H9 (cell line): ENCODE measurements around the gene EPB41L4A. TPM values are rescaled to one million over a fixed set of nuclear protein-coding genes. Genes with fewer than 3 reads are reported as not detected.

Source experiments
- DNase-seq: peaks from one replicate; pipeline ENCODE4 v3.0.0-alpha.2; 2017
- H2AFZ ChIP-seq: one replicate; pipeline ENCODE4 v1.6.1; 2013; ENCODE audit warnings: mild to moderate bottlenecking, low read length, control low read depth, moderate library complexity
- H2AK5ac ChIP-seq: 2 replicates; pipeline ENCODE4 v1.6.1; 2013; ENCODE audit warnings: low read length, control low read depth, mixed read lengths; ENCODE audit not compliant: insufficient read length
- H2BK120ac ChIP-seq: one replicate; pipeline ENCODE4 v1.6.1; 2013; ENCODE audit warnings: low read depth, mild to moderate bottlenecking, low read length, control low read depth, inconsistent platforms; ENCODE audit not compliant: poor library complexity, severe bottlenecking
- H2BK12ac ChIP-seq: 2 replicates; pipeline ENCODE4 v1.6.1; 2013; ENCODE audit warnings: low read length, control low read depth, mixed read lengths, low read depth; ENCODE audit not compliant: insufficient read length
- H2BK15ac ChIP-seq: 2 replicates; pipeline ENCODE4 v1.6.1; 2013; ENCODE audit warnings: low read depth, low read length, control low read depth
- H2BK20ac ChIP-seq: one replicate; pipeline ENCODE4 v1.6.1; 2013; ENCODE audit warnings: low read depth, mild to moderate bottlenecking, low read length, control low read depth, inconsistent platforms; ENCODE audit not compliant: poor library complexity, severe bottlenecking
- H2BK5ac ChIP-seq: 2 replicates; pipeline ENCODE4 v1.6.1; 2013; ENCODE audit warnings: low read length, control low read depth, mixed read lengths; ENCODE audit not compliant: insufficient read length
- H3K14ac ChIP-seq: 2 replicates; pipeline ENCODE4 v1.6.1; 2013; ENCODE audit warnings: low read length, control low read depth; ENCODE audit not compliant: insufficient read depth
- H3K18ac ChIP-seq: 2 replicates; pipeline ENCODE4 v1.6.1; 2013; ENCODE audit warnings: low read depth, mild to moderate bottlenecking, mixed read lengths, low read length, control low read depth; ENCODE audit not compliant: insufficient read length
- H3K23ac ChIP-seq: 2 replicates; pipeline ENCODE4 v1.6.1; 2013; ENCODE audit warnings: low read length, control low read depth, mixed read lengths, low read depth; ENCODE audit not compliant: insufficient read length
- H3K23me2 ChIP-seq: 2 replicates; pipeline ENCODE4 v1.6.1; 2013; ENCODE audit warnings: low read depth, mild to moderate bottlenecking, mixed read lengths, low read length, control low read depth; ENCODE audit not compliant: insufficient read length, poor library complexity, severe bottlenecking
- H3K27ac ChIP-seq: 2 replicates; pipeline ENCODE4 v1.5.1; 2013; ENCODE audit warnings: low read length, control low read depth, mixed read lengths, low read depth; ENCODE audit not compliant: insufficient read length
- H3K27me3 ChIP-seq: 2 replicates; pipeline ENCODE4 v1.6.1; 2013; ENCODE audit warnings: low read length, control low read depth, inconsistent platforms; ENCODE audit not compliant: insufficient read depth
- H3K4ac ChIP-seq: 2 replicates; pipeline ENCODE4 v1.6.1; 2013; ENCODE audit warnings: low read depth, mild to moderate bottlenecking, control low read depth, inconsistent platforms, low read length, moderate library complexity
- H3K4me1 ChIP-seq: 2 replicates; pipeline ENCODE4 v1.6.1; 2013; ENCODE audit warnings: low read length, control low read depth, inconsistent platforms; ENCODE audit not compliant: insufficient read depth
- H3K4me2 ChIP-seq: 2 replicates; pipeline ENCODE4 v1.6.1; 2013; ENCODE audit warnings: low read length, control low read depth, mixed read lengths; ENCODE audit not compliant: insufficient read length, insufficient read depth
- H3K56ac ChIP-seq: 2 replicates; pipeline ENCODE4 v1.6.1; 2013; ENCODE audit warnings: low read depth, mild to moderate bottlenecking, mixed read lengths, low read length, control low read depth; ENCODE audit not compliant: insufficient read length
- H3K79me1 ChIP-seq: 2 replicates; pipeline ENCODE4 v1.6.1; 2013; ENCODE audit warnings: low read depth, mild to moderate bottlenecking, moderate library complexity, low read length, control low read depth, inconsistent platforms; ENCODE audit not compliant: insufficient read depth, poor library complexity, severe bottlenecking
- H3K79me2 ChIP-seq: 2 replicates; pipeline ENCODE4 v1.6.1; 2013; ENCODE audit warnings: low read length, control low read depth, inconsistent platforms; ENCODE audit not compliant: insufficient read depth
- H3K9ac ChIP-seq: 2 replicates; pipeline ENCODE4 v1.6.1; 2013; ENCODE audit warnings: low read length, control low read depth, mixed read lengths; ENCODE audit not compliant: insufficient read length; ENCODE audit errors: extremely low read depth
- H3K9me3 ChIP-seq: one replicate; pipeline ENCODE4 v1.6.1; 2013; ENCODE audit warnings: low read depth, low read length, inconsistent platforms; ENCODE audit not compliant: control insufficient read depth
- H3T11ph ChIP-seq: one replicate; pipeline ENCODE4 v1.6.1; 2013; ENCODE audit warnings: mild to moderate bottlenecking, low read length, control low read depth, inconsistent platforms
- H4K20me1 ChIP-seq: one replicate; pipeline ENCODE4 v1.6.1; 2013; ENCODE audit not compliant: control insufficient read depth, insufficient read length, insufficient read depth
- H4K5ac ChIP-seq: 2 replicates; pipeline ENCODE4 v1.6.1; 2013; ENCODE audit warnings: low read depth, mild to moderate bottlenecking, mixed read lengths, low read length, control low read depth; ENCODE audit not compliant: insufficient read length
- H4K8ac ChIP-seq: replicated peaks from 2 replicates; pipeline ENCODE4 v1.6.1; 2013; ENCODE audit warnings: low read length, control low read depth, mixed read lengths, low read depth; ENCODE audit not compliant: insufficient read length
- H4K91ac ChIP-seq: 2 replicates; pipeline ENCODE4 v1.6.1; 2013; ENCODE audit warnings: low read depth, mild to moderate bottlenecking, moderate library complexity, mixed read lengths, low read length, control low read depth; ENCODE audit not compliant: insufficient read length
- H3K27ac Mint-ChIP-seq, 3 experiments: 2 replicates in 2 of 3; 3 replicates in 1 of 3; pipeline ENCODE4 v1.8.0; 2020 to 2021; ENCODE audit warnings: mixed read lengths in 3 of 3, mild to moderate bottlenecking in 1 of 3, moderate library complexity in 1 of 3
- H3K27me3 Mint-ChIP-seq: 2 replicates; pipeline ENCODE4 v1.8.0; 2021; ENCODE audit warnings: low read depth, mild to moderate bottlenecking, moderate library complexity, mixed read lengths
- H3K36me3 Mint-ChIP-seq, 3 experiments: 2 replicates in 2 of 3; 3 replicates in 1 of 3; pipeline ENCODE4 v1.8.0; 2020 to 2021; ENCODE audit warnings: low read depth in 3 of 3, mixed read lengths in 3 of 3; ENCODE audit not compliant: insufficient read depth in 1 of 3
- H3K4me1 Mint-ChIP-seq, 2 experiments: 2 replicates each; pipeline ENCODE4 v1.8.0; 2020; ENCODE audit warnings: mixed read lengths in 2 of 2
- H3K4me3 Mint-ChIP-seq, 2 experiments: 2 replicates in 1 of 2; 3 replicates in 1 of 2; pipeline ENCODE4 v1.8.0; 2020 to 2021; ENCODE audit warnings: mild to moderate bottlenecking in 2 of 2, mixed read lengths in 2 of 2, moderate library complexity in 1 of 2
- H3K9me3 Mint-ChIP-seq, 2 experiments: 2 replicates in 1 of 2; 3 replicates in 1 of 2; pipeline ENCODE4 v1.8.0; 2020; ENCODE audit warnings: mild to moderate bottlenecking in 2 of 2, mixed read lengths in 2 of 2, moderate library complexity in 1 of 2
- CTCF ChIP-seq: fragments of 200-600 bp; sonication (generic); conservative IDR thresholded peaks from 3 replicates; pipeline ENCODE4 v1.8.0; 2021; ENCODE audit warnings: antibody characterized with exemption, mild to moderate bottlenecking
- WGBS: extraction: QIAGEN DNeasy Blood & Tissue Kit; methylation state at CpG from one replicate; pipeline ENCODE4 v1.1.7; 2013; ENCODE audit warnings: missing lambda C conversion rate, low lambda C conversion rate, mixed read lengths; ENCODE audit not compliant: insufficient read length; ENCODE audit errors: extremely low coverage; 5-methylcytosine and 5-hydroxymethylcytosine counted together
- total RNA-seq: library from RNA; stranded (reverse); gene quantifications from 2 replicates; pipeline ENCODE4 v1.2.1, GENCODE V29; 2021

EPB41L4A gene
- total RNA-seq, 1 experiment from 2014 or later, result 4.9 TPM

GRCh38 chr5:112417931-112418658 lies 982 bp downstream of the EPB41L4A start:
- peak overlapping the region; percentile 84 for H3K4me2 ChIP-seq
- no peak overlapping the region for H3K18ac ChIP-seq
- no peak for DNase-seq
- H3K9me3 ChIP-seq, result no peaks in the 10 kb centered on the region
- H3K79me2 ChIP-seq, result no peaks in the 10 kb centered on the region
- WGBS, result no CpG with 5 or more reads among the region's 26 CpGs
- no peak overlapping the region for H3K27ac Mint-ChIP-seq
- H2AK5ac ChIP-seq, result no peak overlapping the region
- H3K9ac ChIP-seq, result peak overlapping the region; percentile 21
- H2AFZ ChIP-seq, result no peak overlapping the region
- H3K56ac ChIP-seq, result no peak overlapping the region
- no peak overlapping the region for H4K91ac ChIP-seq
- H2BK20ac ChIP-seq, result no peak overlapping the region
- no peaks in the 10 kb centered on the region for H3K36me3 Mint-ChIP-seq
- H3K27me3 Mint-ChIP-seq, result peaks cover 49% of the 10 kb centered on the region
- H2BK12ac ChIP-seq, result no peak overlapping the region
- no peaks in the 10 kb centered on the region for H3K4me1 ChIP-seq
- H3K79me1 ChIP-seq, result no peaks in the 10 kb centered on the region
- H4K5ac ChIP-seq, result no peak overlapping the region
- no peak overlapping the region for H2BK120ac ChIP-seq
- peak overlapping the region; percentile 80 to 88 for H3K4me3 Mint-ChIP-seq
- H3K14ac ChIP-seq, result no peak overlapping the region
- peaks cover 4% of the 10 kb centered on the region; the same call in 1 of the 2 replicates for H3K27me3 ChIP-seq
- no peak overlapping the region for H2BK5ac ChIP-seq
- peaks cover 18% of the 10 kb centered on the region for H3K23me2 ChIP-seq
- H3K27ac ChIP-seq, result no peak overlapping the region
- H3K4ac ChIP-seq, result no peak overlapping the region
- no peak overlapping the region for H4K8ac ChIP-seq
- H2BK15ac ChIP-seq, result no peak overlapping the region
- no peak overlapping the region for H3T11ph ChIP-seq
- no peaks in the 10 kb centered on the region for H3K9me3 Mint-ChIP-seq
- no peak for TF ChIP-seq CTCF
- H3K23ac ChIP-seq, result no peak overlapping the region
- H4K20me1 ChIP-seq, result no peaks in the 10 kb centered on the region
- peaks cover 9 to 10% of the 10 kb centered on the region in 2 experiments for H3K4me1 Mint-ChIP-seq
